GM19099 (cell line): ENCODE measurements around the gene PPM1F.

Experiments
- POLR2A ChIP-seq: IDR thresholded peaks from 3 replicates; pipeline ENCODE4 v1.6.1; 2011; ENCODE audit warnings: low read depth; ENCODE audit not compliant: insufficient read length; ENCODE audit errors: extremely low read depth

The PPM1F gene

GRCh38 chr22:21968452-21969129 is 15.9 kb upstream of the PPM1F start:
- no peak for TF ChIP-seq POLR2A

GRCh38 chr22:21967693-21968271 is 15.1 kb upstream of the PPM1F start:
- TF ChIP-seq POLR2A, result no peak

GRCh38 chr22:21966643-21967516 is 14.2 kb upstream of the PPM1F start:
- TF ChIP-seq POLR2A, result no peak

GRCh38 chr22:21965762-21966288 is 13.2 kb upstream of the PPM1F start:
- TF ChIP-seq POLR2A, result no peak

GRCh38 chr22:21964918-21965484 is 12.4 kb upstream of the PPM1F start:
- TF ChIP-seq POLR2A, result no peak

GRCh38 chr22:21964234-21964633 is 11.6 kb upstream of the PPM1F start:
- no peak for TF ChIP-seq POLR2A

GRCh38 chr22:21963790-21964211 is 11.2 kb upstream of the PPM1F start:
- TF ChIP-seq POLR2A, result no peak

GRCh38 chr22:21963286-21963685 is 10.6 kb upstream of the PPM1F start:
- no peak for TF ChIP-seq POLR2A

- TF ChIP-seq POLR2A, result no peak
Measured at GRCh38 chr22:21962655-21962949, 10.0 kb upstream of the PPM1F start.

GRCh38 chr22:21961886-21962654 is 9.4 kb upstream of the PPM1F start:
- no peak for TF ChIP-seq POLR2A

GRCh38 chr22:21961127-21961867 is 8.6 kb upstream of the PPM1F start:
- TF ChIP-seq POLR2A, result no peak

- TF ChIP-seq POLR2A, result no peak
Measured at GRCh38 chr22:21960200-21961126, 7.8 kb upstream of the PPM1F start.
